ENCODE results near the gene LAIR2. TPM values are rescaled to one million over a fixed set of nuclear protein-coding genes. Genes with fewer than 3 reads are reported as not detected.

Gene LAIR2
- total and polyA plus RNA-seq, 10 of the 15 experiments (the other 5 are each of a cell fraction or from before 2014, with no cell fraction given): not detected

DNA sequence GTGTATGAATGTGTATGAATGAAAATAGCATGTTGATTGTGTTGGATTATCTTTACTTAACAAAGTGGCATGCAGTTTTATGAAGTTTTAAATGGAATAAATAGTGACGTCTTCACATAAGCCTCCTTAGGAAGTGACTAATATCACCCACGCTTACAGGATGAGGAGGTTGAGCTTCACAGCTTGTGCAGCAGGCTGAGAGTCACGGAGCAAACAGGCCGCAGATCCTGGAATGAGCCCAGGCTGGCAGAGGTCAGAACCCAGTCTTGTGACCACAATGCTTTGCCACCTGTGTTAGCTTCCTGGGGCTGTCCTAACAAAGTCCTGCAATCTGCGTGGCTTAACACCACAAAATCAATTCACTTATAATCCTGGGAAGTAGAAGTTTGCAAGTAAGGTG lies 20.8 kb downstream of the LAIR2 start (continued):
- TF ChIP-seq, protein P1, sequence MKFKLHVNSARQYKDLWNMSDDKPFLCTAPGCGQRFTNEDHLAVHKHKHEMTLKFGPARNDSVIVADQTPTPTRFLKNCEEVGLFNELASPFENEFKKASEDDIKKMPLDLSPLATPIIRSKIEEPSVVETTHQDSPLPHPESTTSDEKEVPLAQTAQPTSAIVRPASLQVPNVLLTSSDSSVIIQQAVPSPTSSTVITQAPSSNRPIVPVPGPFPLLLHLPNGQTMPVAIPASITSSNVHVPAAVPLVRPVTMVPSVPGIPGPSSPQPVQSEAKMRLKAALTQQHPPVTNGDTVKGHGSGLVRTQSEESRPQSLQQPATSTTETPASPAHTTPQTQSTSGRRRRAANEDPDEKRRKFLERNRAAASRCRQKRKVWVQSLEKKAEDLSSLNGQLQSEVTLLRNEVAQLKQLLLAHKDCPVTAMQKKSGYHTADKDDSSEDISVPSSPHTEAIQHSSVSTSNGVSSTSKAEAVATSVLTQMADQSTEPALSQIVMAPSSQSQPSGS (IDR thresholded peaks at IDR 0.05; ENCODE audit: low read length): peak; percentile 62; the same call in 1 of the 2 replicates
- no peak for TF ChIP-seq TAF1 (IDR thresholded peaks at IDR 0.05; ENCODE audit: borderline replicate concordance, low read depth, low read length)
- TF ChIP-seq, protein P2, sequence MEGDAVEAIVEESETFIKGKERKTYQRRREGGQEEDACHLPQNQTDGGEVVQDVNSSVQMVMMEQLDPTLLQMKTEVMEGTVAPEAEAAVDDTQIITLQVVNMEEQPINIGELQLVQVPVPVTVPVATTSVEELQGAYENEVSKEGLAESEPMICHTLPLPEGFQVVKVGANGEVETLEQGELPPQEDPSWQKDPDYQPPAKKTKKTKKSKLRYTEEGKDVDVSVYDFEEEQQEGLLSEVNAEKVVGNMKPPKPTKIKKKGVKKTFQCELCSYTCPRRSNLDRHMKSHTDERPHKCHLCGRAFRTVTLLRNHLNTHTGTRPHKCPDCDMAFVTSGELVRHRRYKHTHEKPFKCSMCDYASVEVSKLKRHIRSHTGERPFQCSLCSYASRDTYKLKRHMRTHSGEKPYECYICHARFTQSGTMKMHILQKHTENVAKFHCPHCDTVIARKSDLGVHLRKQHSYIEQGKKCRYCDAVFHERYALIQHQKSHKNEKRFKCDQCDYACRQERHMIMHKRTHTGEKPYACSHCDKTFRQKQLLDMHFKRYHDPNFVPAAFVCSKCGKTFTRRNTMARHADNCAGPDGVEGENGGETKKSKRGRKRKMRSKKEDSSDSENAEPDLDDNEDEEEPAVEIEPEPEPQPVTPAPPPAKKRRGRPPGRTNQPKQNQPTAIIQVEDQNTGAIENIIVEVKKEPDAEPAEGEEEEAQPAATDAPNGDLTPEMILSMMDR (IDR thresholded peaks at IDR 0.05 in 2 of 3, conservative IDR thresholded peaks at IDR 0.05 in 1 of 3; ENCODE audit: control insufficient read depth in 2 of 3, extremely low read depth in 1 of 3, insufficient read depth in 1 of 3, low read depth in 3 of 3, low read length in 3 of 3): no peak
- peak; percentile 35 to 58; a peak in 3 of 4 replicates for TF ChIP-seq IKZF2 (IDR thresholded peaks at IDR 0.05)
- TF ChIP-seq MYC (IDR thresholded peaks at IDR 0.05; ENCODE audit: insufficient read depth, insufficient read length, insufficient replicate concordance, low read length, severe bottlenecking): no peak
- no peak for TF ChIP-seq POLR2A (IDR thresholded peaks at IDR 0.05; ENCODE audit: low read depth, low read length)
- no peak for TF ChIP-seq PAX8 (IDR thresholded peaks at IDR 0.05)

DNA sequence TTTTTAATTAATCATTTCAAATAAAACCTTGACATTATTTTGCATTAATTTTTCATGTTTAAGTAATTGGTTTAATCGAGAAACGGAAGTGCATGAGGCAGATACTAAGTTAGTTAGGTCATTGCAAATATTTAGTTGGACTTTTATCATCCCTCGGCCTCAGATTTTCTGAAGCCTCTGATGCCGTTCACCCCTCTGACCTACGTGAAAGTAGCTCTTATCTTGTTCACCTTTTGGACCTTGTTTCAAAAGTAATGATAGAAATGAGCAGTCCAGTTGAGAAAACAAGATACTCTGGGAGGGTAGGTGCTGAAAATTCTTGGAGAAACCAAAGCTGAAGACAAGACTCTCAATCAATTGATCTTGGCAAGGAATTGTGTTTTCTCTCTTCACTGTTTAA lies 23.0 kb downstream of the LAIR2 start:
- ATAC-seq: no peak
- no peak for FAIRE-seq
- H4K20me1 ChIP-seq (ENCODE audit: control insufficient read depth, insufficient read depth): no peaks in the 10 kb centered on the region
- H3K27ac ChIP-seq (ENCODE audit: control insufficient read depth, insufficient read depth): no peak overlapping the region
- no peaks in the 10 kb centered on the region for H3K27me3 ChIP-seq (replicated peaks in 1 of 2; ENCODE audit: control insufficient read depth in 2 of 2, insufficient read depth in 2 of 2, low read length in 1 of 2)
- no peak overlapping the region for H3K9ac ChIP-seq (ENCODE audit: control insufficient read depth, insufficient read depth, low read length)
- no peaks in the 10 kb centered on the region; the same call in 2 of the 3 replicates for H3K9me3 ChIP-seq (replicated peaks; ENCODE audit: control insufficient read depth, insufficient read depth, low read length)
- ChIA-PET CTCF (interaction anchor here (1.2 kb wide), 1 partner anchor 48 kb away, joined by 4 read pairs; no protein-coding TSS in a partner anchor), SMC1A (ENCODE audit: uncharacterized antibody, unreplicated experiment) (interaction anchor here (1.3 kb wide), 1 partner anchor 91 kb away, joined by 3 read pairs; no protein-coding TSS in a partner anchor), RAD21 (ENCODE audit: unreplicated experiment) (no interaction called here), POLR2A (interaction anchor here (1.2 kb wide), 1 partner anchor 26 kb away, joined by 3 read pairs; no protein-coding TSS in a partner anchor)
- WGBS (ENCODE audit: insufficient coverage, insufficient replicate concordance, low lambda C conversion rate, missing lambda C conversion rate): 58% methylated on average over 5 of the region's 5 CpGs
- TF ChIP-seq ATF7 (IDR thresholded peaks at IDR 0.05; ENCODE audit: low read depth) (no peak), ZNF217 (IDR thresholded peaks at IDR 0.05) (no peak), STAT3 (IDR thresholded peaks at IDR 0.05; ENCODE audit: low read depth, low read length) (no peak), MTA2 (IDR thresholded peaks at IDR 0.05; ENCODE audit: low read depth) (no peak), NRF1 (conservative IDR thresholded peaks at IDR 0.05; ENCODE audit: low read depth, low read length) (no peak), RCOR1 (conservative IDR thresholded peaks at IDR 0.05; ENCODE audit: low read depth, low read length) (no peak), SMARCA5 (IDR thresholded peaks at IDR 0.05) (no peak), WRNIP1 (IDR thresholded peaks at IDR 0.05; ENCODE audit: borderline replicate concordance, low read depth, low read length) (no peak), YBX1 (IDR thresholded peaks at IDR 0.05) (no peak)
- TF ChIP-seq, protein P1 (IDR thresholded peaks at IDR 0.05; ENCODE audit: low read length): no peak
- no peak overlapping the region for H3K4me3 ChIP-seq
- no peaks in the 10 kb centered on the region for H3K79me2 ChIP-seq (ENCODE audit: control insufficient read depth, insufficient read depth, low read length)
- peaks cover 30% of the 10 kb centered on the region for H3K4me1 ChIP-seq (ENCODE audit: control insufficient read depth, insufficient read depth, low read length)
- in situ Hi-C loops (cut with MboI): no loop called here
- BruUV-seq (replicated peaks): no TSS peak
- no peak overlapping the region for H3K4me2 ChIP-seq (ENCODE audit: control insufficient read depth, insufficient read depth)
- no peaks in the 10 kb centered on the region for H3K36me3 ChIP-seq (ENCODE audit: control insufficient read depth in 2 of 2, insufficient read depth in 2 of 2, low read length in 1 of 2)
- no peak overlapping the region for H2AFZ ChIP-seq (ENCODE audit: control insufficient read depth, low read depth, low read length)
- DNase-seq (ENCODE audit: low read depth, low spot score): no peak
- intact Hi-C loops (cut with micrococcal nuclease; ENCODE audit: unreplicated experiment): no loop called here
